GM23338 (cell line): ENCODE results near the gene ARHGAP4. TPM values are rescaled to one million over a fixed set of nuclear protein-coding genes. Genes with fewer than 3 reads are reported as not detected.
A peak's percentile ranks its signal among the peaks of the same experiment; 100 is the strongest.

Source experiments
- ATAC-seq: fragments of 200-7000 bp; cut with Tn5 transposase; 3 replicates; pipeline ENCODE4 v1.9.1; 2020
- DNase-seq: peaks from one replicate; pipeline ENCODE4 v3.0.0-alpha.2; 2015; ENCODE audit warnings: low spot score
- H2AFZ ChIP-seq: fragments of 200-600 bp; sonication (generic); 2 replicates; pipeline ENCODE4 v1.8.0; 2016; ENCODE audit warnings: antibody characterized with exemption, mild to moderate bottlenecking, moderate library complexity
- H3F3A ChIP-seq: fragments of 200-600 bp; sonication (generic); replicated peaks from 2 replicates; pipeline ENCODE4 v1.8.0; 2017; ENCODE audit warnings: antibody characterized with exemption, mixed run types, low read depth
- H3K27ac ChIP-seq: fragments of 200-600 bp; sonication (generic); 2 replicates; pipeline ENCODE4 v1.6.1; 2016; ENCODE audit warnings: low read depth
- H3K27me3 ChIP-seq: fragments of 200-600 bp; sonication (generic); 2 replicates; pipeline ENCODE4 v1.8.0; 2016; ENCODE audit warnings: mild to moderate bottlenecking, mixed run types, moderate library complexity; ENCODE audit not compliant: insufficient read depth
- H3K36me3 ChIP-seq: fragments of 200-600 bp; sonication (generic); 2 replicates; pipeline ENCODE4 v1.8.0; 2016; ENCODE audit warnings: mild to moderate bottlenecking; ENCODE audit not compliant: insufficient read depth
- H3K4me1 ChIP-seq: fragments of 200-600 bp; sonication (generic); 2 replicates; pipeline ENCODE4 v1.8.0; 2016; ENCODE audit warnings: mild to moderate bottlenecking, moderate library complexity; ENCODE audit not compliant: insufficient read depth
- H3K4me2 ChIP-seq: fragments of 200-600 bp; sonication (generic); 2 replicates; pipeline ENCODE4 v1.7.1; 2017; ENCODE audit warnings: mixed run types
- H3K4me3 ChIP-seq: fragments of 200-600 bp; sonication (generic); 2 replicates; pipeline ENCODE4 v1.6.1; 2016; ENCODE audit warnings: mixed run types
- H3K79me2 ChIP-seq: fragments of 200-600 bp; sonication (generic); replicated peaks from 2 replicates; pipeline ENCODE4 v1.8.0; 2017; ENCODE audit warnings: mild to moderate bottlenecking; ENCODE audit not compliant: insufficient read depth
- H3K9me2 ChIP-seq: fragments of 200-600 bp; sonication (generic); 2 replicates; pipeline ENCODE4 v1.8.0; 2017; ENCODE audit not compliant: insufficient read depth
- H4K20me1 ChIP-seq: fragments of 200-600 bp; sonication (generic); replicated peaks from 2 replicates; pipeline ENCODE4 v1.8.0; 2017; ENCODE audit warnings: mild to moderate bottlenecking; ENCODE audit not compliant: insufficient read depth
- H3K27ac Mint-ChIP-seq: 2 replicates; pipeline ENCODE4 v1.8.0; 2020; ENCODE audit warnings: inconsistent platforms, mild to moderate bottlenecking, moderate library complexity, mixed read lengths
- H3K27me3 Mint-ChIP-seq: 3 replicates; pipeline ENCODE4 v1.8.0; 2022; ENCODE audit warnings: low read depth, mild to moderate bottlenecking, moderate library complexity, mixed read lengths, inconsistent platforms; ENCODE audit not compliant: insufficient read depth, poor library complexity
- H3K36me3 Mint-ChIP-seq: 3 replicates; pipeline ENCODE4 v1.8.0; 2021; ENCODE audit warnings: low read depth, mild to moderate bottlenecking, inconsistent platforms, moderate library complexity, mixed read lengths
- H3K4me1 Mint-ChIP-seq: 3 replicates; pipeline ENCODE4 v1.8.0; 2020; ENCODE audit warnings: mild to moderate bottlenecking, inconsistent platforms, mixed read lengths
- H3K4me3 Mint-ChIP-seq: 3 replicates; pipeline ENCODE4 v1.8.0; 2021; ENCODE audit warnings: moderate library complexity, mild to moderate bottlenecking, inconsistent platforms, mixed read lengths
- H3K9me3 Mint-ChIP-seq: 3 replicates; pipeline ENCODE4 v1.8.0; 2020; ENCODE audit warnings: moderate library complexity, mild to moderate bottlenecking, inconsistent platforms, mixed read lengths
- CREB1 ChIP-seq: fragments of 250-450 bp; sonication (Bioruptor Pico); IDR thresholded peaks from 2 replicates; pipeline ENCODE4 v1.5.0; 2020; ENCODE audit warnings: low read depth, mild to moderate bottlenecking, moderate library complexity
- JUNB ChIP-seq: IDR thresholded peaks from one replicate; pipeline ENCODE4 v1.6.1; 2016; ENCODE audit warnings: antibody characterized with exemption; ENCODE audit not compliant: unreplicated experiment
- ZNF114 ChIP-seq: fragments of 250-450 bp; sonication (Bioruptor Pico); IDR thresholded peaks from 2 replicates; pipeline ENCODE4 v1.5.0; 2020; ENCODE audit warnings: mild to moderate bottlenecking, moderate library complexity
- ZNF331 ChIP-seq: fragments of 250-450 bp; sonication (Bioruptor Pico); IDR thresholded peaks from 2 replicates; pipeline ENCODE4 v1.5.0; 2020; ENCODE audit warnings: low read depth, mild to moderate bottlenecking, moderate library complexity
- polyA plus RNA-seq: library from polyadenylated mRNA; unstranded; fragments of >200 nt; fragmentation: Nextera tagmentation; extraction: Ambion mirVana; gene quantifications from 2 replicates; pipeline ENCODE4 v1.2.1, GENCODE V29; 2016
- total RNA-seq: library from RNA; depleted of rRNA; stranded (reverse); fragments of >200 nt; shearing (Covaris generic); gene quantifications from 2 replicates; pipeline ENCODE4 v1.2.3, GENCODE V29; 2014
- TF ChIP-seq, protein P1 (sequence below): IDR thresholded peaks from 2 replicates; pipeline ENCODE4 v1.6.1; 2016; ENCODE audit warnings: antibody characterized with exemption
- TF ChIP-seq, protein P2 (sequence below): IDR thresholded peaks from one replicate; pipeline ENCODE4 v1.6.1; 2018; ENCODE audit warnings: antibody characterized with exemption; ENCODE audit not compliant: unreplicated experiment
- TF ChIP-seq, protein P3 (sequence below): fragments of 250-450 bp; sonication (Bioruptor Pico); IDR thresholded peaks from 2 replicates; pipeline ENCODE4 v1.5.0; 2020; ENCODE audit warnings: mild to moderate bottlenecking, moderate library complexity

Gene ARHGAP4
- total and polyA plus RNA-seq, 2 experiments from 2014 or later: 21.5 to 59.5 TPM

DNA sequence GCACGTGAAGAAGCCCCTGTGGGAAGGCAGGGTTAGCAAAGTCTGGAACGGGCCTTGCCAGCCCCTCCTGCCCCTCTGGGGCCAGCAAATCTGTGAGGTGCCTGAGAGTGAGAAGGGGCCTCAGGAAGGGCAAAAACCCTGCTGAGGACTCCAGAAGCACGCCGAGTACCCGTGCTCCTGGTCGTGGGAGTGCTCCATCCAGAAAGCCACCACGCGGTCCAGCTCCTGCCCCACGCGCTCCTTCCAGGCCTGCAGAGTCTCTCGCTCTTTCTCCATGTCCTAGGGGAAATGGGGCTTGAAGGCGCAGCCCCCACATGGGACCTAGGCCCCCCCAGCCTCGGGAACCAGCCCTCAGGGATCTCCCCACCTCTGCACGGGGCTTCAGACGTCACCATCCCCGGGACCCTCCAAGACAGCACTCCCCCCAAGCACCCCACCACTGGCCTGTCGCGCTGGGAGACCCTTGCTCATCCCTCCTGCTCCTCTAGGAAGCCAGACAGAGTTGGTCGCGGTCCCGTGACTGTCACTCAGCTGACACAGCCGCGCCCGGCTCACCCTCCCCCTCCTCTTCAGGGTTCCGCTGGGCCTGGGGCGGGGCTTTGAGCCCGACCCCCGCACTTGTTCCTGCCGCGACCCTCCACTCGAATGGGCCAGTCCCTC is 18.2 kb upstream of the ARHGAP4 start, which contains the start of gene RENBP:
RENBP (minus strand) TSS at position 504 of the 660 bp plus-strand sequence; CDS start at position 471, 33 bp downstream.
- DNase-seq (peak; percentile 70), ATAC-seq (peak; percentile 8)
- peaks cover 32% of the 10 kb centered on the region for H3K4me1 Mint-ChIP-seq
- no peaks in the 10 kb centered on the region for H3K9me3 Mint-ChIP-seq
- peak within 1 kb of the TSS; percentile 62 for H3K4me3 Mint-ChIP-seq
- Histone ChIP-seq H2AFZ (no peak within 1 kb of the TSS), H3K4me1 (peaks cover 4% of the 10 kb centered on the region; the same call in 1 of the 2 replicates), H4K20me1 (no peaks in the 10 kb centered on the region), H3F3A (no peaks in the 10 kb centered on the region), H3K27ac (no peak within 1 kb of the TSS), H3K36me3 (no peaks in the 10 kb centered on the region), H3K27me3 (no peaks in the 10 kb centered on the region), H3K9me2 (no peaks in the 10 kb centered on the region), H3K4me3 (peak within 1 kb of the TSS; percentile 41; the same call in 1 of the 2 replicates), H3K79me2 (no peaks in the 10 kb centered on the region), H3K4me2 (peak within 1 kb of the TSS; percentile 71)
- H3K27me3 Mint-ChIP-seq: peaks cover 5% of the 10 kb centered on the region
- peaks cover 10% of the 10 kb centered on the region for H3K36me3 Mint-ChIP-seq
- H3K27ac Mint-ChIP-seq: no peak within 1 kb of the TSS
- 0 out of 2 replicates have a peak, but pooled peaks have one; percentile 3 for TF ChIP-seq CREB1 (CRISPR knock-in tag)
- TF ChIP-seq, protein P1, sequence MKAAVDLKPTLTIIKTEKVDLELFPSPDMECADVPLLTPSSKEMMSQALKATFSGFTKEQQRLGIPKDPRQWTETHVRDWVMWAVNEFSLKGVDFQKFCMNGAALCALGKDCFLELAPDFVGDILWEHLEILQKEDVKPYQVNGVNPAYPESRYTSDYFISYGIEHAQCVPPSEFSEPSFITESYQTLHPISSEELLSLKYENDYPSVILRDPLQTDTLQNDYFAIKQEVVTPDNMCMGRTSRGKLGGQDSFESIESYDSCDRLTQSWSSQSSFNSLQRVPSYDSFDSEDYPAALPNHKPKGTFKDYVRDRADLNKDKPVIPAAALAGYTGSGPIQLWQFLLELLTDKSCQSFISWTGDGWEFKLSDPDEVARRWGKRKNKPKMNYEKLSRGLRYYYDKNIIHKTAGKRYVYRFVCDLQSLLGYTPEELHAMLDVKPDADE: no peak

DNA sequence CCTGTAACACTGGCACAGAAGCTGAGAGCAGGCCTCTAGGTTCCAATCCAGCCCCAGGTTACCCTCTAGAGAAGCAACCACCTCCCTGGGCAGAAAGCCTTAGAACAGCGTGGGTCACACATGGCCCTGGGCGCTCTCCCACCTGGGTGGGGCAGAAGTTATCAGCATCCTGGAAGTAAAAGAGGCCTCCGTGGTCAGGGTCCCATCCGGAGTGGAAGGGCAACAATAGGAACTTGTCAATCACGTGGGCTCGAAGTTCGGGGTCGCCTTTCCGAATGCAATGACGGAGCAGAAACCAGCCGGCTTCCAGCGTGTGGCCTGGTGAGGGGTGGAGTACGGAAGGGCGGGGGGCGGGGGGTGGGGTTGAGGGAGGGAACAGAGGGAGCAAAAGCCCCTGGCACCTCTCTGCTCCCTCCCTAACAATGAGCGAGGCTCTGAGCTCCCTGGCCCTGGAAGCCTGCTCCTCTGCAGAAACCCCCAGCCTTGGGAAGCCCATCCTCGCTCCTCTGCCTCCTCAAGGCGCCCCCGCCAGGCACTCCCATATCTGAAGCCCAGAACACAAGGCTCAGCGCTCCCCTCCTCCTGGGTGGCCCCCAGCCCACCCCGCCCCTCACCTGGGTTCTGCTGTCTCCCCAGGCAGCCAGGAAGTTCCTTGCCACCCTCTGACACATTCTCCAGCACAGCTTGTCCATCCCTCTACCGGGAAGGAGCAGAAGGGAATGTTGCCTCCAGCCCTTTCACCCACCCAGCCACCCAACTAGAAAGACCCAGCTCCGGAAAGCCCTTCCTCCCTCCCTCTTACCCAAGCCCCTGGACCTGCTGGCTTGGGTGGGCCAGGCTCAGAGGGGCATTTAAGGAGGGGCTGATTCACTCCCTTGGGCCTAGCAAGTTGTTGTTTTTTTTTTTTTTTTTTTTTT is 15.5 kb upstream of the ARHGAP4 start:
- H3K4me1 Mint-ChIP-seq: peaks cover 22% of the 10 kb centered on the region
- no peaks in the 10 kb centered on the region for H4K20me1 ChIP-seq
- peaks cover 4% of the 10 kb centered on the region; the same call in 1 of the 2 replicates for H3K4me1 ChIP-seq
- peak overlapping the region; percentile 61 for H3K4me3 Mint-ChIP-seq
- peaks cover 6% of the 10 kb centered on the region for H3K27me3 Mint-ChIP-seq
- H3K4me3 ChIP-seq: peak overlapping the region; percentile 43
- H3F3A ChIP-seq: no peaks in the 10 kb centered on the region
- H2AFZ ChIP-seq: no peak overlapping the region
- DNase-seq (peak; percentile 53), ATAC-seq (peak; percentile 31)
- H3K79me2 ChIP-seq: no peaks in the 10 kb centered on the region
- no peaks in the 10 kb centered on the region for H3K27me3 ChIP-seq
- H3K36me3 ChIP-seq: no peaks in the 10 kb centered on the region
- no peaks in the 10 kb centered on the region for H3K9me2 ChIP-seq
- peaks cover 1% of the 10 kb centered on the region; the same call in 1 of the 3 replicates for H3K36me3 Mint-ChIP-seq
- peak overlapping the region; percentile 83 for H3K27ac ChIP-seq
- H3K9me3 Mint-ChIP-seq: no peaks in the 10 kb centered on the region
- H3K4me2 ChIP-seq: peak overlapping the region; percentile 71
- peak overlapping the region; percentile 93 for H3K27ac Mint-ChIP-seq
- TF ChIP-seq JUNB (no peak), ZNF331 (CRISPR knock-in tag) (no peak), CREB1 (CRISPR knock-in tag) (no peak), ZNF114 (CRISPR knock-in tag) (no peak)
- TF ChIP-seq, protein P2, sequence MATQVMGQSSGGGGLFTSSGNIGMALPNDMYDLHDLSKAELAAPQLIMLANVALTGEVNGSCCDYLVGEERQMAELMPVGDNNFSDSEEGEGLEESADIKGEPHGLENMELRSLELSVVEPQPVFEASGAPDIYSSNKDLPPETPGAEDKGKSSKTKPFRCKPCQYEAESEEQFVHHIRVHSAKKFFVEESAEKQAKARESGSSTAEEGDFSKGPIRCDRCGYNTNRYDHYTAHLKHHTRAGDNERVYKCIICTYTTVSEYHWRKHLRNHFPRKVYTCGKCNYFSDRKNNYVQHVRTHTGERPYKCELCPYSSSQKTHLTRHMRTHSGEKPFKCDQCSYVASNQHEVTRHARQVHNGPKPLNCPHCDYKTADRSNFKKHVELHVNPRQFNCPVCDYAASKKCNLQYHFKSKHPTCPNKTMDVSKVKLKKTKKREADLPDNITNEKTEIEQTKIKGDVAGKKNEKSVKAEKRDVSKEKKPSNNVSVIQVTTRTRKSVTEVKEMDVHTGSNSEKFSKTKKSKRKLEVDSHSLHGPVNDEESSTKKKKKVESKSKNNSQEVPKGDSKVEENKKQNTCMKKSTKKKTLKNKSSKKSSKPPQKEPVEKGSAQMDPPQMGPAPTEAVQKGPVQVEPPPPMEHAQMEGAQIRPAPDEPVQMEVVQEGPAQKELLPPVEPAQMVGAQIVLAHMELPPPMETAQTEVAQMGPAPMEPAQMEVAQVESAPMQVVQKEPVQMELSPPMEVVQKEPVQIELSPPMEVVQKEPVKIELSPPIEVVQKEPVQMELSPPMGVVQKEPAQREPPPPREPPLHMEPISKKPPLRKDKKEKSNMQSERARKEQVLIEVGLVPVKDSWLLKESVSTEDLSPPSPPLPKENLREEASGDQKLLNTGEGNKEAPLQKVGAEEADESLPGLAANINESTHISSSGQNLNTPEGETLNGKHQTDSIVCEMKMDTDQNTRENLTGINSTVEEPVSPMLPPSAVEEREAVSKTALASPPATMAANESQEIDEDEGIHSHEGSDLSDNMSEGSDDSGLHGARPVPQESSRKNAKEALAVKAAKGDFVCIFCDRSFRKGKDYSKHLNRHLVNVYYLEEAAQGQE: no peak
- TF ChIP-seq, protein P3, sequence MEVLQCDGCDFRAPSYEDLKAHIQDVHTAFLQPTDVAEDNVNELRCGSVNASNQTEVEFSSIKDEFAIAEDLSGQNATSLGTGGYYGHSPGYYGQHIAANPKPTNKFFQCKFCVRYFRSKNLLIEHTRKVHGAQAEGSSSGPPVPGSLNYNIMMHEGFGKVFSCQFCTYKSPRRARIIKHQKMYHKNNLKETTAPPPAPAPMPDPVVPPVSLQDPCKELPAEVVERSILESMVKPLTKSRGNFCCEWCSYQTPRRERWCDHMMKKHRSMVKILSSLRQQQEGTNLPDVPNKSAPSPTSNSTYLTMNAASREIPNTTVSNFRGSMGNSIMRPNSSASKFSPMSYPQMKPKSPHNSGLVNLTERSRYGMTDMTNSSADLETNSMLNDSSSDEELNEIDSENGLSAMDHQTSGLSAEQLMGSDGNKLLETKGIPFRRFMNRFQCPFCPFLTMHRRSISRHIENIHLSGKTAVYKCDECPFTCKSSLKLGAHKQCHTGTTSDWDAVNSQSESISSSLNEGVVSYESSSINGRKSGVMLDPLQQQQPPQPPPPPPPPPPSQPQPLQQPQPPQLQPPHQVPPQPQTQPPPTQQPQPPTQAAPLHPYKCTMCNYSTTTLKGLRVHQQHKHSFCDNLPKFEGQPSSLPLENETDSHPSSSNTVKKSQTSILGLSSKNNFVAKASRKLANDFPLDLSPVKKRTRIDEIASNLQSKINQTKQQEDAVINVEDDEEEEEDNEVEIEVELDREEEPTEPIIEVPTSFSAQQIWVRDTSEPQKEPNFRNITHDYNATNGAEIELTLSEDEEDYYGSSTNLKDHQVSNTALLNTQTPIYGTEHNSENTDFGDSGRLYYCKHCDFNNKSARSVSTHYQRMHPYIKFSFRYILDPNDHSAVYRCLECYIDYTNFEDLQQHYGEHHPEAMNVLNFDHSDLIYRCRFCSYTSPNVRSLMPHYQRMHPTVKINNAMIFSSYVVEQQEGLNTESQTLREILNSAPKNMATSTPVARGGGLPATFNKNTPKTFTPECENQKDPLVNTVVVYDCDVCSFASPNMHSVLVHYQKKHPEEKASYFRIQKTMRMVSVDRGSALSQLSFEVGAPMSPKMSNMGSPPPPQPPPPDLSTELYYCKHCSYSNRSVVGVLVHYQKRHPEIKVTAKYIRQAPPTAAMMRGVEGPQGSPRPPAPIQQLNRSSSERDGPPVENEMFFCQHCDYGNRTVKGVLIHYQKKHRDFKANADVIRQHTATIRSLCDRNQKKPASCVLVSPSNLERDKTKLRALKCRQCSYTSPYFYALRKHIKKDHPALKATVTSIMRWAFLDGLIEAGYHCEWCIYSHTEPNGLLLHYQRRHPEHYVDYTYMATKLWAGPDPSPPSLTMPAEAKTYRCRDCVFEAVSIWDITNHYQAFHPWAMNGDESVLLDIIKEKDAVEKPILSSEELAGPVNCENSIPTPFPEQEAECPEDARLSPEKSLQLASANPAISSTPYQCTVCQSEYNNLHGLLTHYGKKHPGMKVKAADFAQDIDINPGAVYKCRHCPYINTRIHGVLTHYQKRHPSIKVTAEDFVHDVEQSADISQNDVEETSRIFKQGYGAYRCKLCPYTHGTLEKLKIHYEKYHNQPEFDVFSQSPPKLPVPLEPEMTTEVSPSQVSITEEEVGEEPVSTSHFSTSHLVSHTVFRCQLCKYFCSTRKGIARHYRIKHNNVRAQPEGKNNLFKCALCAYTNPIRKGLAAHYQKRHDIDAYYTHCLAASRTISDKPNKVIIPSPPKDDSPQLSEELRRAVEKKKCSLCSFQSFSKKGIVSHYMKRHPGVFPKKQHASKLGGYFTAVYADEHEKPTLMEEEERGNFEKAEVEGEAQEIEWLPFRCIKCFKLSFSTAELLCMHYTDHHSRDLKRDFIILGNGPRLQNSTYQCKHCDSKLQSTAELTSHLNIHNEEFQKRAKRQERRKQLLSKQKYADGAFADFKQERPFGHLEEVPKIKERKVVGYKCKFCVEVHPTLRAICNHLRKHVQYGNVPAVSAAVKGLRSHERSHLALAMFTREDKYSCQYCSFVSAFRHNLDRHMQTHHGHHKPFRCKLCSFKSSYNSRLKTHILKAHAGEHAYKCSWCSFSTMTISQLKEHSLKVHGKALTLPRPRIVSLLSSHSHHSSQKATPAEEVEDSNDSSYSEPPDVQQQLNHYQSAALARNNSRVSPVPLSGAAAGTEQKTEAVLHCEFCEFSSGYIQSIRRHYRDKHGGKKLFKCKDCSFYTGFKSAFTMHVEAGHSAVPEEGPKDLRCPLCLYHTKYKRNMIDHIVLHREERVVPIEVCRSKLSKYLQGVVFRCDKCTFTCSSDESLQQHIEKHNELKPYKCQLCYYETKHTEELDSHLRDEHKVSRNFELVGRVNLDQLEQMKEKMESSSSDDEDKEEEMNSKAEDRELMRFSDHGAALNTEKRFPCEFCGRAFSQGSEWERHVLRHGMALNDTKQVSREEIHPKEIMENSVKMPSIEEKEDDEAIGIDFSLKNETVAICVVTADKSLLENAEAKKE: no peak
